H1 (cell line): ENCODE results near the gene ARID1B. TPM values are rescaled to one million over a fixed set of nuclear protein-coding genes. Genes with fewer than 3 reads are reported as not detected.

ENCODE experiments used
- CTCF ChIA-PET: fragments of 300-600 bp; sonication (Branson Sonifier 250); formaldehyde crosslinking; loops from one replicate; lab custom pipeline; 2021; ENCODE audit not compliant: partially characterized antibody; lab: Charles Lee
- POLR2A ChIA-PET: fragments of 300-600 bp; sonication (Branson Sonifier 250); formaldehyde crosslinking; loops from one replicate; lab custom pipeline; 2021; ENCODE audit warnings: inconsistent platforms; ENCODE audit not compliant: partially characterized antibody; lab: Charles Lee
- DNase-seq, 2 experiments: peaks; one replicate each; pipeline versions ENCODE4 v3.0.0 to v3.0.0-alpha.2; 2010 to 2022; ENCODE audit warnings: low spot score in 2 of 2, low read depth in 1 of 2, mixed read lengths in 1 of 2
- FAIRE-seq: peaks from 2 replicates; lab custom pipeline; 2011; peaks lifted over from hg19 to GRCh38; lab: Jason Lieb, UNC
- H2AFZ ChIP-seq: 2 replicates; pipeline ENCODE4 v1.8.1; 2012; ENCODE audit warnings: low read length, inconsistent platforms
- H2AK5ac ChIP-seq: 2 replicates; pipeline ENCODE4 v1.6.1; 2013; ENCODE audit warnings: low read depth, low read length
- H2BK120ac ChIP-seq: replicated peaks from 2 replicates; pipeline ENCODE3; 2013; ENCODE audit warnings: low read depth, low read length, inconsistent platforms
- H2BK12ac ChIP-seq: 2 replicates; pipeline ENCODE4 v1.6.1; 2013; ENCODE audit warnings: low read depth, low read length
- H2BK15ac ChIP-seq: 2 replicates; pipeline ENCODE4 v1.6.1; 2013; ENCODE audit warnings: low read length
- H2BK20ac ChIP-seq: 2 replicates; pipeline ENCODE4 v1.6.1; 2013; ENCODE audit warnings: low read length
- H2BK5ac ChIP-seq: 2 replicates; pipeline ENCODE4 v1.6.1; 2013; ENCODE audit warnings: low read depth, low read length
- H3K14ac ChIP-seq: 2 replicates; pipeline ENCODE4 v1.6.1; 2013; ENCODE audit warnings: inconsistent platforms; ENCODE audit not compliant: insufficient read length
- H3K18ac ChIP-seq: 2 replicates; pipeline ENCODE4 v1.6.1; 2013; ENCODE audit warnings: low read length; ENCODE audit errors: extremely low read depth
- H3K23ac ChIP-seq: 2 replicates; pipeline ENCODE4 v1.6.1; 2013; ENCODE audit warnings: inconsistent platforms; ENCODE audit not compliant: insufficient read length
- H3K23me2 ChIP-seq: 2 replicates; pipeline ENCODE4 v1.6.1; 2013; ENCODE audit warnings: low read depth, low read length
- H3K27ac ChIP-seq: 2 replicates; pipeline ENCODE4 v1.6.1; 2011; ENCODE audit warnings: low read depth, low read length, inconsistent platforms
- H3K27me3 ChIP-seq, 4 experiments: replicated peaks in 1 of 4; 1 replicate in 1 of 4; 2 replicates in 3 of 4; pipeline versions ENCODE4 v1.6.1 to v1.8.1; 2011 to 2013; ENCODE audit warnings: low read length in 3 of 4, mild to moderate bottlenecking in 3 of 4, inconsistent platforms in 2 of 4, mixed read lengths in 2 of 4, moderate library complexity in 1 of 4; ENCODE audit not compliant: control insufficient read depth in 3 of 4, insufficient read depth in 3 of 4; ENCODE audit errors: extremely low read depth in 1 of 4
- H3K36me3 ChIP-seq, 4 experiments: 2 replicates each; pipeline versions ENCODE4 v1.6.1 to v1.8.1; 2011 to 2013; ENCODE audit warnings: mild to moderate bottlenecking in 4 of 4, low read length in 3 of 4, moderate library complexity in 2 of 4, control low read depth in 1 of 4, inconsistent platforms in 1 of 4; ENCODE audit not compliant: insufficient read depth in 4 of 4, control insufficient read depth in 2 of 4
- H3K4ac ChIP-seq: replicated peaks from 2 replicates; pipeline ENCODE3; 2013; ENCODE audit warnings: low read length, low read depth, mixed read lengths, inconsistent platforms; ENCODE audit not compliant: insufficient read length
- H3K4me1 ChIP-seq, 4 experiments: replicated peaks in 1 of 4; 1 replicate in 1 of 4; 2 replicates in 3 of 4; pipeline versions ENCODE4 v1.6.1 to v1.8.1; 2011 to 2013; ENCODE audit warnings: low read length in 3 of 4, inconsistent platforms in 2 of 4, mixed read lengths in 1 of 4; ENCODE audit not compliant: insufficient read depth in 4 of 4, control insufficient read depth in 3 of 4
- H3K4me2 ChIP-seq, 2 experiments: 2 replicates each; pipeline versions ENCODE4 v1.6.1 to v1.8.1; 2011 to 2013; ENCODE audit warnings: low read depth in 2 of 2, low read length in 2 of 2, control low read depth in 1 of 2, inconsistent platforms in 1 of 2, mild to moderate bottlenecking in 1 of 2; ENCODE audit not compliant: insufficient read depth in 1 of 2
- H3K4me3 ChIP-seq, 4 experiments: fragments of 200-600, 300-600 bp in 1 of 4; sonication (generic), shearing (Covaris generic), sonication (Bioruptor Twin) in 1 of 4; 2 replicates each; pipeline versions ENCODE4 v1.5.1 to v1.8.1; 2011 to 2016; ENCODE audit warnings: low read length in 4 of 4, low read depth in 3 of 4, control low read depth in 2 of 4, inconsistent platforms in 2 of 4, mild to moderate bottlenecking in 2 of 4, mixed read lengths in 1 of 4, moderate library complexity in 1 of 4; ENCODE audit not compliant: insufficient read depth in 2 of 4; ENCODE audit errors: extremely low read depth in 1 of 4
- H3K56ac ChIP-seq: replicated peaks from 2 replicates; pipeline ENCODE3; 2013; ENCODE audit warnings: low read depth, mild to moderate bottlenecking, mixed read lengths, low read length, inconsistent platforms; ENCODE audit not compliant: insufficient read length
- H3K79me1 ChIP-seq: 2 replicates; pipeline ENCODE4 v1.6.1; 2013; ENCODE audit warnings: low read depth, low read length, control low read depth
- H3K79me2 ChIP-seq, 2 experiments: 2 replicates each; pipeline versions ENCODE4 v1.6.1 to v1.8.1; 2012 to 2013; ENCODE audit warnings: low read length in 2 of 2, mild to moderate bottlenecking in 2 of 2, inconsistent platforms in 1 of 2; ENCODE audit not compliant: insufficient read depth in 2 of 2, control insufficient read depth in 1 of 2
- H3K9ac ChIP-seq, 4 experiments: replicated peaks in 1 of 4; 1 replicate in 1 of 4; 2 replicates in 3 of 4; pipeline versions ENCODE4 v1.6.1 to v1.8.1; 2011 to 2013; ENCODE audit warnings: low read depth in 3 of 4, low read length in 3 of 4, control low read depth in 2 of 4, mild to moderate bottlenecking in 2 of 4, moderate library complexity in 2 of 4, inconsistent platforms in 1 of 4; ENCODE audit errors: extremely low read depth in 1 of 4
- H3K9me3 ChIP-seq, 2 experiments: 2 replicates each; pipeline versions ENCODE4 v1.6.1 to v1.8.1; 2012 to 2013; ENCODE audit warnings: mild to moderate bottlenecking in 2 of 2, moderate library complexity in 2 of 2, control low read depth in 1 of 2, inconsistent platforms in 1 of 2, low read depth in 1 of 2, low read length in 1 of 2, mixed read lengths in 1 of 2; ENCODE audit not compliant: insufficient read depth in 2 of 2
- H4K20me1 ChIP-seq, 2 experiments: replicated peaks in 1 of 2; 2 replicates each; pipeline versions ENCODE3 to v1.8.1; 2011 to 2013; ENCODE audit warnings: inconsistent platforms in 2 of 2, low read length in 2 of 2, mild to moderate bottlenecking in 1 of 2; ENCODE audit not compliant: insufficient read depth in 2 of 2, control insufficient read depth in 1 of 2
- H4K5ac ChIP-seq: 2 replicates; pipeline ENCODE4 v1.6.1; 2013; ENCODE audit warnings: low read length, low read depth, mixed read lengths, inconsistent platforms; ENCODE audit not compliant: insufficient read length
- H4K8ac ChIP-seq: 2 replicates; pipeline ENCODE4 v1.8.0; 2013; ENCODE audit warnings: mild to moderate bottlenecking, moderate library complexity, low read length, inconsistent platforms; ENCODE audit not compliant: insufficient read depth; ENCODE audit errors: extremely low read depth
- H4K91ac ChIP-seq: replicated peaks from 2 replicates; pipeline ENCODE3; 2013; ENCODE audit warnings: low read length, mixed read lengths, inconsistent platforms; ENCODE audit not compliant: insufficient read length
- CHD1 ChIP-seq: IDR thresholded peaks from 2 replicates; pipeline ENCODE4 v1.6.1; 2012; ENCODE audit warnings: low read depth, low read length, improper control_type of control experiment
- EZH2 ChIP-seq: fragments of 200-600 bp; sonication (generic); IDR thresholded peaks from 2 replicates; pipeline ENCODE4 v1.7.1; 2012; ENCODE audit warnings: low read depth, mild to moderate bottlenecking, moderate library complexity, low read length, inconsistent platforms; ENCODE audit not compliant: severe bottlenecking
- JUND ChIP-seq: IDR thresholded peaks from 2 replicates; pipeline ENCODE4 v1.6.1; 2011; ENCODE audit warnings: mild to moderate bottlenecking, improper control_type of control experiment, low read length
- MAFK ChIP-seq: IDR thresholded peaks from 2 replicates; pipeline ENCODE4 v1.6.1; 2012; ENCODE audit warnings: low read depth, mild to moderate bottlenecking, improper control_type of control experiment, low read length
- MAX ChIP-seq: IDR thresholded peaks from 2 replicates; pipeline ENCODE4 v1.6.1; 2012; ENCODE audit warnings: inconsistent platforms
- NANOG ChIP-seq: IDR thresholded peaks from 2 replicates; pipeline ENCODE4 v1.6.1; 2011; ENCODE audit warnings: low read length, low read depth, mild to moderate bottlenecking, inconsistent platforms; ENCODE audit not compliant: insufficient read depth, poor library complexity, severe bottlenecking
- NRF1 ChIP-seq: IDR thresholded peaks from 2 replicates; pipeline ENCODE4 v1.6.1; 2011; ENCODE audit warnings: mild to moderate bottlenecking, low read depth, low read length, improper control_type of control experiment
- RAD21 ChIP-seq, 2 experiments: IDR thresholded peaks in 1 of 2; conservative IDR thresholded peaks in 1 of 2; 2 replicates each; pipeline ENCODE4 v1.6.1; 2011; ENCODE audit warnings: low read depth in 2 of 2, low read length in 2 of 2, improper control_type of control experiment in 1 of 2, inconsistent platforms in 1 of 2, mild to moderate bottlenecking in 1 of 2, moderate library complexity in 1 of 2
- SIRT6 ChIP-seq: IDR thresholded peaks from one replicate; pipeline ENCODE4 v1.7.1; 2012; ENCODE audit warnings: low read length, inconsistent platforms
- SIX5 ChIP-seq: IDR thresholded peaks from 2 replicates; pipeline ENCODE4 v1.6.1; 2011; ENCODE audit warnings: mild to moderate bottlenecking, low read depth, low read length
- SP1 ChIP-seq: IDR thresholded peaks from 2 replicates; pipeline ENCODE4 v1.6.1; 2011; ENCODE audit warnings: low read depth, low read length
- WGBS, 2 experiments: shearing (Covaris generic) in 1 of 2; methylation state at CpG; one replicate each; pipeline versions ENCODE4 v1.1.6 to v1.1.7; 2013 to 2015; ENCODE audit warnings: low lambda C conversion rate in 2 of 2, mixed read lengths in 2 of 2, inconsistent platforms in 1 of 2, low coverage in 1 of 2, missing lambda C conversion rate in 1 of 2; ENCODE audit not compliant: insufficient replicate concordance in 2 of 2, insufficient coverage in 1 of 2, insufficient read length in 1 of 2; ENCODE audit errors: extremely low coverage in 1 of 2, missing lambda C conversion rate in 1 of 2; 5-methylcytosine and 5-hydroxymethylcytosine counted together
- polyA plus RNA-seq, 7 experiments: library from polyadenylated mRNA; depleted of rRNA in 3 of 7; stranded (reverse) in 5 of 7; unstranded in 2 of 7; fragments of >200 nt in 5 of 7; fragments of 200-250 nt in 2 of 7; gene quantifications; 1 replicate in 5 of 7; 2 replicates in 1 of 7; 4 replicates in 1 of 7; pipeline versions ENCODE4 v1.2.1 to v1.2.3, GENCODE V29; 2011 to 2013; ENCODE audit warnings: missing spikeins in 2 of 7, mixed read lengths in 2 of 7
- total RNA-seq: library from RNA; stranded (reverse); fragmentation: NEBNext Ultra II Directional; extraction: Animal tissue kit (Norgen Biotek cat#: 25700); gene quantifications from 2 replicates; pipeline ENCODE4 v1.2.1, GENCODE V29; 2021
- TF ChIP-seq, protein P1 (sequence below): IDR thresholded peaks from 2 replicates; pipeline ENCODE4 v1.6.1; 2012; ENCODE audit warnings: low read length, inconsistent platforms

ARID1B gene
- total and polyA plus RNA-seq, 2 of the 8 experiments (the other 6 are each of a cell fraction or from before 2014, with no cell fraction given) = 24.3 to 70.3 TPM

DNA sequence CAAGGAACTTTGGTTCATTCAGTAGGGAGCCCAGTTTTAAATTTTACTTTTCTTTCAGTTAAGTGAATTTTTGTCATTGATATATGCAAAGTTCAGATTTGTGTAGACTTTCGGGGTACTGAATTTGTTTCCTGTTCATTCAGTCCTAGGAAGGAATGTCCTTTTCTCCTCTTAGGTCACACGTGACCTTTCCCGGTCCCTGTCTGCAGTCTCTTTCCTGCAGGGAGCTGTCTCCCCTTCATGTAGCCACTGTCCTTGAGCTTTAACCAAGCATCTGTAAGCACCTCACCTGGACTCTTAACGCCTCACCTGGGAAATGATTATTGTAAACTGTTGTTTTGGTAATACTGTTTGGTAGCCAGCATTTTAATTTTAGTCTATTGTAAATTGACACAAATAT lies 190.7 kb downstream of the ARID1B start:
- H3K23ac ChIP-seq = no peak overlapping the region
- no peak overlapping the region for H2BK12ac ChIP-seq
- peaks cover 9 to 17% (median 13%) of the 10 kb centered on the region in 4 experiments for H3K4me1 ChIP-seq
- no peak overlapping the region for H3K4me2 ChIP-seq
- no peak overlapping the region for H3K9ac ChIP-seq
- no peak overlapping the region for H4K91ac ChIP-seq
- no peak overlapping the region for H2AK5ac ChIP-seq
- H4K20me1 ChIP-seq = peaks cover 0 to 4% of the 10 kb centered on the region in 2 experiments
- FAIRE-seq (peak; percentile 36), DNase-seq (no peak)
- ChIA-PET CTCF (interaction anchor here (0.6 kb wide), 2 partner anchors 17 to 651 kb away, joined by 3 to 4 read pairs; no protein-coding TSS in a partner anchor), POLR2A (no interaction called here)
- 67% methylated on average over 4 of the region's 4 CpGs; no CpG with 5 or more reads in 1 of the 2 experiments for WGBS, 2 experiments
- no peak overlapping the region for H3K4ac ChIP-seq
- no peak overlapping the region for H3K4me3 ChIP-seq
- no peak overlapping the region for H2BK120ac ChIP-seq
- no peak overlapping the region for H3K14ac ChIP-seq
- no peak overlapping the region for H3K56ac ChIP-seq
- H3K79me2 ChIP-seq = peaks cover 0 to 97% of the 10 kb centered on the region in 2 experiments; a peak in 3 of 4 replicates
- no peaks in the 10 kb centered on the region for H3K36me3 ChIP-seq
- H4K8ac ChIP-seq = no peak overlapping the region
- no peak for TF ChIP-seq MAFK
- TF ChIP-seq MAX = no peak
- no peak for TF ChIP-seq SIX5
- TF ChIP-seq NANOG = no peak
- TF ChIP-seq EZH2 = no peak
- no peak for TF ChIP-seq CHD1
- TF ChIP-seq SP1 = no peak
- TF ChIP-seq, protein P1, sequence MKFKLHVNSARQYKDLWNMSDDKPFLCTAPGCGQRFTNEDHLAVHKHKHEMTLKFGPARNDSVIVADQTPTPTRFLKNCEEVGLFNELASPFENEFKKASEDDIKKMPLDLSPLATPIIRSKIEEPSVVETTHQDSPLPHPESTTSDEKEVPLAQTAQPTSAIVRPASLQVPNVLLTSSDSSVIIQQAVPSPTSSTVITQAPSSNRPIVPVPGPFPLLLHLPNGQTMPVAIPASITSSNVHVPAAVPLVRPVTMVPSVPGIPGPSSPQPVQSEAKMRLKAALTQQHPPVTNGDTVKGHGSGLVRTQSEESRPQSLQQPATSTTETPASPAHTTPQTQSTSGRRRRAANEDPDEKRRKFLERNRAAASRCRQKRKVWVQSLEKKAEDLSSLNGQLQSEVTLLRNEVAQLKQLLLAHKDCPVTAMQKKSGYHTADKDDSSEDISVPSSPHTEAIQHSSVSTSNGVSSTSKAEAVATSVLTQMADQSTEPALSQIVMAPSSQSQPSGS = no peak
- TF ChIP-seq JUND = no peak
- TF ChIP-seq NRF1 = no peak
- no peak for TF ChIP-seq RAD21 (IDR thresholded peaks at IDR 0.05 in 1 of 2, conservative IDR thresholded peaks at IDR 0.05 in 1 of 2; ENCODE audit: low read depth in 2 of 2, low read length in 2 of 2)
- TF ChIP-seq SIRT6 = no peak
- H2BK5ac ChIP-seq = no peak overlapping the region
- no peak overlapping the region for H2BK15ac ChIP-seq
- H4K5ac ChIP-seq = no peak overlapping the region
- H3K27ac ChIP-seq = no peak overlapping the region
- H3K9me3 ChIP-seq = no peaks in the 10 kb centered on the region
- H3K79me1 ChIP-seq = peaks cover 15% of the 10 kb centered on the region; the same call in 1 of the 2 replicates
- H2BK20ac ChIP-seq = no peak overlapping the region
- no peaks in the 10 kb centered on the region for H3K27me3 ChIP-seq
- no peak overlapping the region for H2AFZ ChIP-seq
- no peak overlapping the region for H3K18ac ChIP-seq
- no peaks in the 10 kb centered on the region for H3K23me2 ChIP-seq
